Duodenal mucosa (tissue), 2 donors: ENCODE results near the gene STK17A.
A peak's percentile ranks its signal among the peaks of the same experiment; 100 is the strongest.

Experiments
- H3K27ac ChIP-seq: one replicate; pipeline ENCODE4 v1.7.0; 2013; ENCODE audit warnings: low read depth, low read length
- H3K27me3 ChIP-seq, 2 donors: one replicate each; pipeline ENCODE4 v1.7.0; 2013; ENCODE audit warnings: low read length in 2 of 2, control low read depth in 1 of 2; ENCODE audit not compliant: insufficient read depth in 2 of 2, control insufficient read depth in 1 of 2
- H3K36me3 ChIP-seq, 2 donors: one replicate each; pipeline ENCODE4 v1.7.0; 2013; ENCODE audit warnings: low read length in 2 of 2, control low read depth in 1 of 2; ENCODE audit not compliant: insufficient read depth in 2 of 2, control insufficient read depth in 1 of 2
- H3K4me1 ChIP-seq, 2 donors: one replicate each; pipeline ENCODE4 v1.7.0; 2013; ENCODE audit warnings: low read length in 2 of 2, control low read depth in 1 of 2; ENCODE audit not compliant: insufficient read depth in 2 of 2, control insufficient read depth in 1 of 2
- H3K4me3 ChIP-seq, 2 donors: one replicate each; pipeline ENCODE4 v1.7.0; 2013; ENCODE audit warnings: low read length in 2 of 2, low read depth in 1 of 2
- H3K9ac ChIP-seq, 2 donors: one replicate each; pipeline ENCODE4 v1.7.0; 2013; ENCODE audit warnings: low read length in 2 of 2, low read depth in 1 of 2
- H3K9me3 ChIP-seq, 2 donors: one replicate each; pipeline ENCODE4 v1.7.0; 2013; ENCODE audit warnings: low read length in 2 of 2, control low read depth in 1 of 2; ENCODE audit not compliant: control insufficient read depth in 1 of 2

STK17A gene

DNA sequence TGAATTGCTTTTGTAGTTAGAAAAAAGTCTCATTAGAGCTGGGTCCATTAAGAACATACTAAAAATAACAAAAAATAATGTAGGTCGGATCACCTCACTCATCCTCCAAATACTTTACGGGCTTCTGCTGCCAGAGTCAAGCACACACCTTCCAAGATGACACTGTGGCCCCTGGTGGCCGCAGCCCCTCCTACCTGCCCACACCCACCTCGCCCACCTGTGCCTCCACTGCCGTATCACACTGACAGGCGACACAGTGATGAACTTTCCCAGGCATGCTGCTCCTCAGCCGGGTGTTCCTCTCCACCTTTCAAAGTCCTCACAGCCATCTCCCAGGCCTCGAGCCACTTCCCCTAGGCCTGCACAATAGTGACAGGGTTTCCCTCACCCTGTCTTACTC is 60.9 kb downstream of the STK17A start:
- H3K27me3 ChIP-seq, result no peaks in the 10 kb centered on the region
- H3K36me3 ChIP-seq, result peaks cover 19 to 30% of the 10 kb centered on the region in 2 donors
- no peak overlapping the region for H3K9ac ChIP-seq
- H3K4me3 ChIP-seq, result no peak overlapping the region
- H3K9me3 ChIP-seq, result no peaks in the 10 kb centered on the region
- H3K27ac ChIP-seq, result no peak overlapping the region
- H3K4me1 ChIP-seq, result peaks cover 49 to 51% of the 10 kb centered on the region in 2 donors

DNA sequence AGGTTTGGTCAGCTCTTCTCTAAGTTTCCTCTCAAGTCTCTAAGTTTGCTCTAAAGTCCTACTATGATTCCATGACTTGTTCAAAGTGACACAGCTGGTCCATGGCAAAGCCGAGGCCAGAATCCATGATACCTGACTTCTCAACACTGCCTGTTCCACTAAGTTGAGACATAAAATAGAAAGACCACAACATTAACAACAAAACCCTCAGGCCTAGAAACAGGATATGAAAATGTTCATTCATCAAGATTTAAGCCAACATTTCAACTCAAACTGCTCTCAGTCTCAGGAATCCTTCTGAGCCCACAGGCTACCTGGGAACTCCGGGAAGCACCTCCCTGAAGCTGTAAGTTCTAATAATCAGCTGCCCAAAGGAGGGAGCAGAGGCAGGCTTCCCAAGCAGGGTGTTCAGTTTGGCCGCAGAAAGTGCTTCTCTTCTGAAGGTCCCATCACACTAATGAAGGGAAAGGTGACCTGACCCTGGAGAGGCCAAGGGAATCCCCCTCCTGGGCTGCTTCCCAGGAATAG is 62.9 kb downstream of the STK17A start:
- Histone ChIP-seq H3K27ac (no peak overlapping the region), H3K36me3 (peaks cover 13 to 30% of the 10 kb centered on the region in 2 donors), H3K9ac (no peak overlapping the region), H3K4me1 (peaks cover 42 to 45% of the 10 kb centered on the region in 2 donors), H3K9me3 (no peaks in the 10 kb centered on the region), H3K4me3 (no peak overlapping the region), H3K27me3 (no peaks in the 10 kb centered on the region)

DNA sequence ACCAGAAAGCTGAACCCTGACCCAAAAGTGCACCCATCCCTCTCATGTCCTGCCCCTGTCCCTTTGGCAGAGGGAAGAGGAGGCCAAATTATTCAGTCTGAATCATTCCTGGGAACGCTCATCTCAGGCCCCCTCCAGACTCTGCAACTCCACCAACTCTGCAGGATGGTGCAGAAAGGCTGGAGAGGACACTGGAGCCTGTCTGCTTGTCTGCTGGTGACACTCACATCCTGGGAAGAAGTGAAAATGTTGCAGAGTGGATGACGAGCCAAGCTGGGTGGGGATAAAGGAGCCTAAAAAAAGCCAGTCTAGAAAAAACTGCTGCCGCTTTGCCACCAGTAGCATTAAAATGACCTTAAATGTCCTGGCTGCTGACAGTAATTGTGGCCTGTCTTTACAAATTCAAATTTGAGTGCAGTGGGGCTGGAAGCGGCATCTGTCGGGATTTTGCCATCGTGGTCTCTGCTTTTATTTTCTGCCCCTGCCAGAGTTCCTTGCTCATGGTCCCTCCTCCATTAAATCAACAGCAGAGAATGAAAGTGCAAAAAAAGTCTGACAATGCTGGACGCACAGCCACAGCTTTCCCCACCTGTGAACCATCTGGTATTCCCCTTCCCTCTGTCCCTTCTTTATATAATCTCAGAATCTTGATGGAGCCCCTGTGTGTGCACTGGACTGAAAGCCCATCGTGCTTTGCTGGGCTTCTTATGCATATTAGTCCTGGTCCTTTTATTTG is 63.9 kb downstream of the STK17A start:
- H3K9ac ChIP-seq, result peak overlapping the region; percentile 12 to 26
- peak overlapping the region; percentile 79 for H3K27ac ChIP-seq
- peaks cover 10 to 27% of the 10 kb centered on the region in 2 donors for H3K36me3 ChIP-seq
- peaks cover 47 to 48% of the 10 kb centered on the region in 2 donors for H3K4me1 ChIP-seq
- H3K27me3 ChIP-seq, result no peaks in the 10 kb centered on the region
- no peaks in the 10 kb centered on the region for H3K9me3 ChIP-seq
- peak overlapping the region; percentile 23 to 27 for H3K4me3 ChIP-seq

DNA sequence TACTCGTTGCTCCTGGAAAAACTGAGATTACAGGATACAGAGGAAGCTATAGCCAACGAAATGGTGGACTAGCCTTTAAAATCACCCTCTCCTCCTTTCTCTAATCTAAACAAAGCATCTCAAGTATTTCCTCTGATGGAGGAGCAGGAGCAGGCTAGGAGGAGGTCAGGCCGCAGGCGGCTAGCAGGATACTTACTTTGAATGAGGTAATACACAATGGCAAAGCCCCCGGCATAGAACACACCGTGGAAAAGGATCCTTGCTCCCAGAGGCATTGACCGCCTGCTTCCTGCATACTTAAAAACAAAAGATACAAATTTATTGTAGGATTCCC is 64.4 kb downstream of the STK17A start:
- Histone ChIP-seq H3K27me3 (no peaks in the 10 kb centered on the region), H3K27ac (peak overlapping the region; percentile 79), H3K9me3 (no peaks in the 10 kb centered on the region), H3K4me1 (peaks cover 52% of the 10 kb centered on the region in 2 donors), H3K9ac (peak overlapping the region in 1 of 2 donors; percentile 26), H3K4me3 (peak overlapping the region; percentile 3 to 27), H3K36me3 (peaks cover 10 to 27% of the 10 kb centered on the region in 2 donors)

DNA sequence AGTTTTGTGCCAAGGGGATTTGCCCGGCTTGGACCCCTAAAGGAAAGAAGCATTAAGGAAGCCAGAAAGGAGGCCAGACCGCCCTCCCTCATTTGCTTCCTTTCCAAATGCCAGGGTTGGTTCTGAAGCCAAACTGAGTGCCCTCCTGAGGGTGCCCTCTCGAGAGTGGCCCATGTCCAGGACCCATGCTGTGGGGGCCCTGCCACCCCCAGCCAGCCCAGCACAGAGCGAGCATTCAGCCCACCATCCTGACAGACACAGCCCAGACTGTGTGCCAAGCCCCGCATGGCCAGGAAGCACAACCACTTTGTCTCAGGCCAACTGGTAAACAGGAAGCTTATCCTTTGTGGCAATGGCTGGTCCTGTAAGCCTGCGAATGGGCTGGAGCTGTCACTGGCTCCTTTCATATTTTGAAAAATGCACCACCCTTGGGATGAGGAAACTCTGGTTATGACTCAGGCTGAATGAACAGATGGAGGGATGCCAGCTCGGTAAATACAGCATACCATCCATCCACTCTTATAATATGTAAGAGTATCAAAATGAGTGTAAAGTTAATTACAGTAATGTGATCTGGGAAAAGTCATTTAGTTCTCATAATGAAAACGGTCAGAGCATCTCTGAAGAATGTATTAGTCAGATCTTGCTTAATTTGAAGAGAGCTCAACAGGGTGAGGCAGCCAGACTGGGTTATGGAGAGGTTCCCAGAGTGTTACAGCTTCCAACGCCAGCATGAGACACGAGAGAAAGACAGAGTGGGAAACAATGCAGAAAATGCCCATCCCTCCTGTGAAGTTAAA is 65.0 kb downstream of the STK17A start:
- no peaks in the 10 kb centered on the region for H3K27me3 ChIP-seq
- H3K4me1 ChIP-seq, result peaks cover 52 to 53% of the 10 kb centered on the region in 2 donors
- no peaks in the 10 kb centered on the region for H3K9me3 ChIP-seq
- H3K9ac ChIP-seq, result no peak overlapping the region
- peak overlapping the region in 1 of 2 donors; percentile 12 for H3K4me3 ChIP-seq
- peak overlapping the region; percentile 79 for H3K27ac ChIP-seq
- peaks cover 10 to 26% of the 10 kb centered on the region in 2 donors for H3K36me3 ChIP-seq

DNA sequence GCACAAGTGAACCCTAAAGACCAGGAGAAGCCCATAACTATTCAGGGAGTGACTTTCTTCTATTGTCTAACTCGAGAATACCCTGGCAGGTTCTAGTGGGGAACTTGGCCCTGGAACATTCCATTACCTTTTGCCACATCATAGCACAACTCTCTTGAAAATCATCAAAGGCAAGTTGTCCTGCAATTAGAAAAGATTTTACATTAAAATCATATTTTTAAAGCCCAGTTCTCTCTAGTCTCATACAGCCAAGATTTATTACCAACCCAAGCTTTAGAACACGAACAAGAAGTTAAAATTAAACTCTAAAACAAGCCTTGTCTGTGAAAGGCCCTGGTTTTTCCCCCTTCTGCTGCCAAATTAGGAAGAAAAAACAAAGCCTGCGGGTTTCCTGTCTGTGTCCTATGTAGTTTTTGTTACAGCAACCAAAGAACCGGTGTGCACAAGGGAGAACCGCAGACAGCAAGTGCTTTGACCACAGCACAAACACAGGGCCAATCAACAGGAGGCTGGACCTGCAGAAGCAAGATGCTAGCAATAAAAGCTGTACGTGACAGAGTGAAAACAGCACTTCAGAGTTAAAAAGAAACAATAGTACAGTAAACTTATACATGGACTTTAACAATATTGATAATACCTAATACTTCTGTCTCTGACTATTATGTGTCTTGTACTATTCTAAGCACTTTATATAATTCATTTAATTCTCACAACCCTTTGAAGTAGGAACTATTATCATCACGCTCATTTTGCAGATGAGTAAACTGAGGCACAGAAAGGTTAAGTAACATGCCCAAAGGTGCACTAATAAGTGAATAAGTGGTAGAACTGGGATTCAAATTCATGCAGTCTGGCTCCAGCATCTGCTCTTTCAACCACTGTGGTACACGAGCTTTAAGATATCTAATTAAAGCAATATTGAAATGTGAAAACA is 65.8 kb downstream of the STK17A start:
- Histone ChIP-seq H3K27me3 (no peaks in the 10 kb centered on the region), H3K4me1 (peaks cover 52 to 57% of the 10 kb centered on the region in 2 donors), H3K27ac (peak overlapping the region; percentile 74), H3K9me3 (no peaks in the 10 kb centered on the region), H3K4me3 (peak overlapping the region; percentile 12 to 34), H3K9ac (no peak overlapping the region), H3K36me3 (peaks cover 5 to 19% of the 10 kb centered on the region in 2 donors)

DNA sequence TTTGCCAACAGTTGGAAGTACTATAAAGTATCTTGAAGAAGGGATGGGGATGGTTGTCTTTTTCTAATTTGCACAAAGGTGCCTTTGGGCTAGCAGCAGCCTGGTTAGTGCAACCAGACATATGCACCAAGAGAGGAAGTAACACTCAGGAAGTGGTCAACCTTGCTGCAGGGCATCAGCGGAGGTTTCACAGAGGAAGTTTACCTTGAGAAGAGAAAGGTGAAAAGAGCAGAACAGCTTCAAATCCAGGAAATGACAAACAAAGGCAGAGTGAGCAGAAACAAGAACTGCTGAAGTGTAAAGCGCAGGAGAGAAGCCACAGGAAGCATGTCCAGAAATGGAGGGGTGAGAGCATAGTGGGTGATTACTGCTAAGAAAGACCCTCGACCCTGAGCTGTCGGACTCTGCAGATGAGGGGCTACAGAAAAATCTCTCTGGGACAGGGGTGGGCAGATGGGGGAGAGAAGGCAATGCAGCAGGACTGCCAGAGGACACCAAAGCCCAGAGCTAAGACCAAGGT is 66.9 kb downstream of the STK17A start:
- no peaks in the 10 kb centered on the region for H3K27me3 ChIP-seq
- H3K27ac ChIP-seq, result peak overlapping the region; percentile 54
- H3K36me3 ChIP-seq, result peaks cover 5 to 12% of the 10 kb centered on the region in 2 donors
- H3K4me1 ChIP-seq, result peaks cover 52 to 67% of the 10 kb centered on the region in 2 donors
- peak overlapping the region in 1 of 2 donors; percentile 10 for H3K9ac ChIP-seq
- no peaks in the 10 kb centered on the region for H3K9me3 ChIP-seq
- H3K4me3 ChIP-seq, result peak overlapping the region in 1 of 2 donors; percentile 34

DNA sequence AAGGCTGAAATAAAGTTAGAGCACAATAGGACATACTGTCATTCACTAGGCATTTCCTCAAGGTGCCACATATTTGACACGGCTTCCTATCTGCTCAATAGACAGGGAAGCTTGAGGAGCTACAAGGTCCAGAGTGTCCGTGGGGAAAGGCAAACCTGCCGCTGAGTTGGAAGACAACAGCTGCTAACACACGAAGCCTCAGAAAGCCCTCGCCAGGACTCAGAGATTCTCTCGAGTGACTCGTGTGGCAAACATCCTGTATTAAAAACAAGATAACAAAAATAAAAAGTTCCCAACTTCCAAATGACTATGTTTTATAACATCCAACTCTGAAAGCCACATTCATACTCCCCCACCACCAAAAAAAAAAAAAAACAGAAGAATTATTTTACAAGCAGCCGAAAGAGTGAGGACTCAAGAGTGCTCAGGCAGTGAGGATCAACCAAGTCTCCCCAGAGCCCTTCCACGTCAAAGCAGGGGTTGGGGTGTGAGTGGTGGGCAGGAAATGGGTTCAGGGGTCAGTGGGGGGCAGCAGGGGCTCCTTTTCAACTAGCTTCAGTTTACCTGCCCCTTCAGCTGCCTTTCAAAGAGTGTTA is 67.6 kb downstream of the STK17A start:
- Histone ChIP-seq H3K36me3 (peaks cover 5 to 6% of the 10 kb centered on the region in 2 donors), H3K9me3 (no peaks in the 10 kb centered on the region), H3K9ac (no peak overlapping the region), H3K4me3 (peak overlapping the region in 1 of 2 donors; percentile 34), H3K27ac (peak overlapping the region; percentile 45), H3K4me1 (peaks cover 49 to 67% of the 10 kb centered on the region in 2 donors), H3K27me3 (no peaks in the 10 kb centered on the region)

DNA sequence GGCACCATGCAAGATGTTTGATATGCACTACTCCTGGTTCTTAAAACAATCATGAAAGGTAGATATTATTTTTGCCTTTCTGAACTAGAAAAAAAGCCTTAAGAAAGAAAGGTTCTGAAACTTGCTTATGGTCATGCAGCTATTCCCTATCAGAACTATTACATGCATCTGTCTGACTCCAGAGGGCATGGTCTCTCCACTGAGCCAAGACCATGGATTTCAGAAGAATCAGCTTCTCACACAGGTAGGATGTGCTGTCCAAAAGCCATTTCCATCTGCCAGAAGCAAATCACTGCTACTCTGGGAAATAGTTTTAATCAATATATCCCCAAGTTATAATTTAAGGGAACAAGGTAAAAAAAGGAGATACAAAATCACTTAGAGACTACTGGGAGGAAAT is 69.5 kb downstream of the STK17A start:
- no peaks in the 10 kb centered on the region for H3K9me3 ChIP-seq
- H3K36me3 ChIP-seq, result no peaks in the 10 kb centered on the region
- H3K4me1 ChIP-seq, result peaks cover 31 to 50% of the 10 kb centered on the region in 2 donors
- no peaks in the 10 kb centered on the region for H3K27me3 ChIP-seq
- H3K4me3 ChIP-seq, result no peak overlapping the region
- H3K27ac ChIP-seq, result no peak overlapping the region
- no peak overlapping the region for H3K9ac ChIP-seq
